Superior temporal gyrus (tissue), 1 donor: ENCODE results near the gene BTNL3.
"Not testable (repeated sequence)": the region's sequence is repeated elsewhere in the genome, so short reads cannot be mapped to it uniquely, and the experiment has no call there.

Source experiments
- DNase-seq: peaks from one replicate; pipeline ENCODE4 v3.0.0-alpha.2; 2016; ENCODE audit errors: extremely low spot score

The BTNL3 gene

DNA sequence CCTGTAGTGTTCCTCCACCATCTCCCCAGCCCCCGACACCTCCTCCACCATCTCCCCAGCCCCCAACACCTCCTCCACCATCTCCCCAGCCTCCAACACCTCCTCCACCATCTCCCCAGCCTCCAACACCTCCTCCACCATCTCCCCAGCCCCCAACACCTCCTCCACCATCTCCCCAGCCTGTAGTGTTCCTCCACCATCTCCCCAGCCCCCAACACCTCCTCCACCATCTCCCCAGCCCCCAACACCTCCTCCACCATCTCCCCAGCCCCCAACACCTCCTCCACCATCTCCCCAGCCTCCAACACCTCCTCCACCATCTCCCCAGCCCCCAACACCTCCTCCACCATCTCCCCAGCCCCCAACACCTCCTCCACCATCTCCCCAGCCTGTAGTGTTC, 57.2 kb downstream of the BTNL3 start:
- not testable (repeated sequence) for DNase-seq

DNA sequence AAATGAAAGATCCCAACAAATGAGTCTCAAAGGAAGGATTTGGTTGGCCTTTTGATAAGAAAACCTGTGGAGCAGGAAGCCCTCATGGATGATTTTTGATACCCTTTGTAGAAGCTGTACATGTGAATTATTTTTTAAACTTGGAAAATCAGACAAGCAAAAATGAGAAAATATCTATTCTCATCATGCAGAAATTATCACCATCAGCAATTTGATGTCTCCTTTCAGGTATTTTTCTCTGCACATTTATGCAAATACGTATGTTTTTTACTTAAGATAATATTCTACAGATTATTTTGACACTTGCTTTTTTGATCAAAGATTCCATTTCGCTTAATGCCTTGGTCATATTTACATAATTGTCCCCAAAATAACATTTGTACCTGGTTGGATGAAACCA, 58.6 kb downstream of the BTNL3 start:
- DNase-seq: no peak

DNA sequence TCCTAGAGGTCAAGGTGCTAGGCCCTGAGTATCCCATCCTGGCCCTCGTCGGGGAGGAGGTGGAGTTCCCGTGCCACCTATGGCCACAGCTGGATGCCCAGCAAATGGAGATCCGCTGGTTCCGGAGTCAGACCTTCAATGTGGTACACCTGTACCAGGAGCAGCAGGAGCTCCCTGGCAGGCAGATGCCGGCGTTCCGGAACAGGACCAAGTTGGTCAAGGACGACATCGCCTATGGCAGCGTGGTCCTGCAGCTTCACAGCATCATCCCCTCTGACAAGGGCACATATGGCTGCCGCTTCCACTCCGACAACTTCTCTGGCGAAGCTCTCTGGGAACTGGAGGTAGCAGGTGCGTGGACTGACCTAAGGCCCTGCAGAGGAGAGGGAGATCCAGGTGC, 59.3 kb downstream of the BTNL3 start:
- DNase-seq: no peak

DNA sequence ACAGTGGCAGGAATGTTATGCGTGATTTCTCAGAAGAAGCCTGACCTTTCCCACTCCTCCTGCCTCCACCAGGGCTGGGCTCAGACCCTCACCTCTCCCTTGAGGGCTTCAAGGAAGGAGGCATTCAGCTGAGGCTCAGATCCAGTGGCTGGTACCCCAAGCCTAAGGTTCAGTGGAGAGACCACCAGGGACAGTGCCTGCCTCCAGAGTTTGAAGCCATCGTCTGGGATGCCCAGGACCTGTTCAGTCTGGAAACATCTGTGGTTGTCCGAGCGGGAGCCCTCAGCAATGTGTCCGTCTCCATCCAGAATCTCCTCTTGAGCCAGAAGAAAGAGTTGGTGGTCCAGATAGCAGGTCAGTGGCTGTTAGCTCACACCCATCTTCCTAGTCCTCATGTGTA, 61.4 kb downstream of the BTNL3 start:
- DNase-seq: no peak

DNA sequence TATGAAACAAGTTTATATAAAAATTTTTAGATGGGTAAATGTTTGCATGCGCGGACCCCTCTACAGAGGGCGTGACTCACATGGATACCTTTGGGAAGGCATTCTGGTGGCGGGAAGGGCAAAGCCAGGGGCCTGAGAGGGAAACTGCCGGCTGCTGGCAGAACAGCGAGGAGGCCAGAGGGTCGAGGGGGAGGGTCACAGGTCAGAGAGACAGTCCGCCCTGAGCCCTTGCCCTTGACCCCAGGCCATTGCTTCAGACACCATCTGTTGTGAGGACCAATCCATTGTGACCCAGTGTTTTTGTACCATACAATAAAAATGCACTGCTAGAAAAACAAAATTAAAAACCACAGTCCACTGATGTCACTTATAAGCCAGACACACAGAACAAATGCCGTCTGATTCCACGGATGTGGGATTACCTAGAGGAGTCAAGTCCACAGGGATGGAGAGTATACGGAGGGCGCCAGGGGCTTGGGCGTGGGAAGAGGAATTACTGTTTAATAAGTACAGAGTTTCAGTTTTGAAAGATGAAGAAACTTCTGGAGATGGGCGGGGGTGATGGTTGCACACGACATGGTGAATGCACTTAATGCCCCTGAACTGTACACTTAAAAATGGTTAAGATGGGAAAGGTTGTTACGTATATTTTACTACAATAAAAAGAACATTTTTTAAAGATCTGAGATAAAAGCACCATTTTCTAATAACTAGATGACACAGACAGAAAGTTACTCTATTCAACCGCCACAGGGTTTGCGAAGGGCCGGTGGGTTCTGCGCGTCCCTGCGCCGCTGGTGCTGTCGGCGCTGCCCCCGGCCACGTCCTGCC, 63.4 kb downstream of the BTNL3 start:
- no peak for DNase-seq

DNA sequence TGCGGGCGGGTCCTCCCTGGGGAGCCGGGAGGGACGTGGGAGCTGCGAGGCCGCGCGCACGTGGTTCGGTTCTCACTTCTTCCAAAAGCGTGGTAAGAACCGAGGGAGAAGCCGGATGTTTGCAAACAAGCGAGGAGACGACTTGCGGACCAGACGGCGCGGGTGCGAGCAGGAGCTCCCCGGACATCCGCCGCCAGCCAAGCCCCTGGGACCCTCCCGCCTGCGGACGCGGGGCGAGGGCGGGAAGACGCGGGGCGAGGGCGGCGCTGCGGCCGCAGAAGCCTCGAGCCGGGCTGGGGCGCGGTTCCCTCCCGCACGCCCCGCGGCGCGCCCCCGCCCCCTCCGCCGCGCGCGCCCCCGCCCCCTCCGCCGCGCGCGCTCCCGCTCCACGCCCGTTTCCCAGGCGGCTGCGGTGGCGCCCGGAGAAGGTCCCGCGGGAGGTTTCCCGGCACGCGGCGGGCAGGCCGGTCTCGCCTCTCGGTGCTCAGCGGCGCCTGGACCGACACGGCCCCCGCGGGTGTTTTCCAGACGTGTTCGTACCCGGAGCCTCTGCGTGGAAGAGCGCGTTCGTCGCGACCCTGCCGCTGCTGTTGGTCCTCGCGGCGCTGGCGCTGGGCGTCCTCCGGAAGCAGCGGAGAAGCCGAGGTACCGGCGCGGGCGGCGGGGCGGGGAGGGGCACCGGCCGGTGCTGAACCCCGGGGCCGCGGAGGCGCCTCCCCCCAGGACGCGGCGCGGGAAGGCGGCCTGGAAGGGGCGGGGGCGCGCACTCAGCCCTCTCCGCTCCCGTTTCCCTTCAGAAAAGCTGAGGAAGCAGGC, 64.2 kb downstream of the BTNL3 start:
- no peak for DNase-seq

DNA sequence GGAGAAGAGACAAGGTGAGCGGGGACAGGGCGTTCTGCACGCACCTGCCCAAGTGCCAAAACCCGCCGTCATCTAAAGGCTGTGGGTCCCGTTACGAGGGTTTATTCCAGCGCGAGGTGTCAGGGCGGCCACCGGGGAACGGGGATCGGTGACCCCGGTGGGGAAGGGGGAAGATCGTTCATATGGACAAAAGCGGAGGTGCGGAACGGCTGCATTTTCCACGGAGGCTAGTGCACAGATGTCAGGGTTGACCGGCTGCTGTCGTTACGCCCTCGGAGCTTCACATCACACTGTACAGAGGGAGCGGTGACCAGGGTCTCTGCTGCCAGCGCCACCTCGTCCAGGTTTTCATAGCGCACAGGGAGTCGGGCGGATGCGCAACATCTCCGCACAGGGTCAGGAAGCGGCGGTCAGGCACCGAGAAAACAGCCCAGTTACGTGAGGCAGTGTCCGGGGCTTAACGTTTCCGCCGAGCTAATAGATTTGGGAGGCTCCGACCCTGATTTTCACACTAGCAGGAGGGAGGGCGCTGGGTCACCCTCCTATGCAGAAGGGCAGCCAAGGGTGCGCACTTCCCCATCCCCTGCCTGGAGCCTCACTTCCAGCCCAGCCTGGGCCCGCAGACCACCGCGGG, 65.0 kb downstream of the BTNL3 start:
- DNase-seq: no peak

DNA sequence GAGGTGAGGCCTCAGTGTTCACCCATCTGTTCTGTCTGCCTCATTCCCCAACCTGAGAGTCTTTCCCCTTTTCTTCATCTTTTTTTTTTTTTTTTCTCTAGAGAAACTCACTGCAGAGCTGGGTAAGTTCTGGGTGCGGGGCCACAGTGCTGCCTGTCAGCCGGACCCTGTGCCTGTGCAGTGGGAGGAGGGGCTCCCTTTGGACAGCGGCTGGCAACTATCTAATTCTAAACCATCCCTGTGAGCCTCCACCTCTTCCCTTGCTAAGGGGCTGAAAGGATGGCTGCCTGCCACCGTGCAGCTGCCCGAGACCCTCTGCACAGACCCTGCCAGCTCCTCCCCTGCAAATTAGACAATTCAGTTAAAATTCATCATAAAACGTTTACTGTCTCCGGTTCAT, 65.5 kb downstream of the BTNL3 start:
- DNase-seq: no peak

DNA sequence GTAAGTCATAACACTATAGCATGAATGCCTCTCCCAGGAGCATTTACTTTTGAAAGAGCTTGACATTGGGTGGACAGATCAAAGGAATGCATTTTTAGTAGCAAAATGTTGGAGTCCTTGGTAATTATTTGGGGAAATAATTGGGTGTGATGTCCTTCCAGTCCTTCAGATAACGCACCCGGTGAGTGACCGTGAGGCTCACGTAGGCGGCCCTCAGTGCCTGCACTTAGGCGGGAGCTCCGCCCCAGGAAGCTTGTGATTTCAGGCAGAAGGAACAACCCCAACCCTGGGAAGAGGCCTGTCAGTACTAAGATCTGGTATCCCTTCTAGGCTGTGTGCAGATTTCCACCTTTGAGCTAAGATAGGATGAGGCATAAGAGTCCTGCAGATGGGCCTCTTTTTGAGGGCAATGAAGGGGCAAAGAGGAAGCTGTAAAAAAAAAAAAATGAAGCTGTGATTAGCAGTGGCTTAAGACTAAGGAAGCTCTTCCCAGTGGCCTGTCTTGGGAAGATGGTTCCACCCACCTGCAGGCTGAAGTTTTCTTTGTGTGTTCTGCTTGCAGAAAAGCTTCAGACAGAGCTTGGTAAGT, 66.3 kb downstream of the BTNL3 start:
- DNase-seq: no peak
